CD14-positive monocyte (primary cell): ENCODE results near the gene DIDO1. TPM values are rescaled to one million over a fixed set of nuclear protein-coding genes. Genes with fewer than 3 reads are reported as not detected.

Experiments
- DNase-seq, 3 donors: peaks; one replicate each; pipeline ENCODE4 v3.0.0-alpha.2; 2011 to 2022
- H2AFZ ChIP-seq: 2 replicates; pipeline ENCODE4 v1.6.0; 2012; ENCODE audit warnings: mild to moderate bottlenecking, low read depth, low read length, inconsistent platforms; ENCODE audit not compliant: insufficient read depth, poor library complexity, severe bottlenecking
- H3K27ac ChIP-seq, 2 donors: 1 replicate in 1 of 2; 2 replicates in 1 of 2; pipeline ENCODE4 v1.5.1; 2012 to 2013; ENCODE audit warnings: low read length in 2 of 2, control low read depth in 1 of 2, inconsistent platforms in 1 of 2, low read depth in 1 of 2, mild to moderate bottlenecking in 1 of 2
- H3K27me3 ChIP-seq, 2 donors: one replicate each; pipeline versions ENCODE4 v1.6.0 to v1.6.1; 2011 to 2013; ENCODE audit warnings: low read length in 2 of 2; ENCODE audit not compliant: control insufficient read depth in 2 of 2, insufficient read depth in 2 of 2
- H3K36me3 ChIP-seq, 2 donors: replicated peaks in 1 of 2; 1 replicate in 1 of 2; 2 replicates in 1 of 2; pipeline versions ENCODE4 v1.5.1 to v1.6.1; 2012 to 2013; ENCODE audit warnings: low read length in 2 of 2, control low read depth in 1 of 2, inconsistent platforms in 1 of 2, mild to moderate bottlenecking in 1 of 2; ENCODE audit not compliant: insufficient read depth in 2 of 2, control insufficient read depth in 1 of 2
- H3K4me1 ChIP-seq, 2 donors: 1 replicate in 1 of 2; 2 replicates in 1 of 2; pipeline versions ENCODE4 v1.5.1 to v1.6.1; 2012 to 2013; ENCODE audit warnings: low read length in 2 of 2, control low read depth in 1 of 2, inconsistent platforms in 1 of 2, mild to moderate bottlenecking in 1 of 2, moderate library complexity in 1 of 2; ENCODE audit not compliant: insufficient read depth in 2 of 2, control insufficient read depth in 1 of 2
- H3K4me2 ChIP-seq: replicated peaks from 2 replicates; pipeline ENCODE3; 2012; ENCODE audit warnings: low read length, moderate library complexity, mild to moderate bottlenecking; ENCODE audit not compliant: poor library complexity, severe bottlenecking; ENCODE audit errors: extremely low read depth
- H3K4me3 ChIP-seq, 3 experiments: fragments of 200-600 bp in 1 of 3; sonication (generic) in 1 of 3; replicated peaks in 1 of 3; 1 replicate in 2 of 3; 2 replicates in 1 of 3; pipeline ENCODE4 v1.5.1; 2011 to 2013; ENCODE audit warnings: low read length in 3 of 3, mild to moderate bottlenecking in 3 of 3, control low read depth in 2 of 3, low read depth in 2 of 3, inconsistent platforms in 1 of 3, moderate library complexity in 1 of 3
- H3K79me2 ChIP-seq: 2 replicates; pipeline ENCODE4 v1.6.0; 2012; ENCODE audit warnings: mild to moderate bottlenecking, control low read depth, inconsistent platforms, low read length, moderate library complexity; ENCODE audit not compliant: insufficient read depth
- H3K9ac ChIP-seq: 2 replicates; pipeline ENCODE4 v1.6.0; 2017; ENCODE audit warnings: low read length, mild to moderate bottlenecking; ENCODE audit not compliant: insufficient read depth, poor library complexity, severe bottlenecking
- H3K9me3 ChIP-seq, 2 donors: replicated peaks in 1 of 2; 1 replicate in 1 of 2; 2 replicates in 1 of 2; pipeline versions ENCODE4 v1.5.1 to v1.6.1; 2012 to 2013; ENCODE audit warnings: low read length in 2 of 2, control low read depth in 1 of 2; ENCODE audit not compliant: control insufficient read depth in 1 of 2, insufficient read depth in 1 of 2
- H4K20me1 ChIP-seq: 2 replicates; pipeline ENCODE4 v1.6.0; 2012; ENCODE audit warnings: mild to moderate bottlenecking, low read length, control low read depth, moderate library complexity; ENCODE audit not compliant: insufficient read depth
- H3K27ac Mint-ChIP-seq, 7 donors: one replicate each; pipeline ENCODE4 v1.8.0; 2020; ENCODE audit warnings: mild to moderate bottlenecking in 7 of 7, mixed read lengths in 7 of 7, moderate library complexity in 6 of 7, inconsistent platforms in 2 of 7
- H3K27me3 Mint-ChIP-seq, 3 donors: one replicate each; pipeline ENCODE4 v1.8.0; 2021 to 2022; ENCODE audit warnings: low read depth in 3 of 3, mild to moderate bottlenecking in 3 of 3, mixed read lengths in 3 of 3, moderate library complexity in 3 of 3, inconsistent platforms in 1 of 3
- H3K36me3 Mint-ChIP-seq, 2 donors: one replicate each; pipeline ENCODE4 v1.8.0; 2020; ENCODE audit warnings: mixed read lengths in 2 of 2, inconsistent platforms in 1 of 2, mild to moderate bottlenecking in 1 of 2
- H3K4me1 Mint-ChIP-seq: one replicate; pipeline ENCODE4 v1.8.0; 2020; ENCODE audit warnings: mild to moderate bottlenecking, mixed read lengths
- H3K4me3 Mint-ChIP-seq, 2 donors: one replicate each; pipeline ENCODE4 v1.8.0; 2020; ENCODE audit warnings: mild to moderate bottlenecking in 2 of 2, mixed read lengths in 2 of 2, moderate library complexity in 1 of 2
- H3K9me3 Mint-ChIP-seq, 7 donors: one replicate each; pipeline ENCODE4 v1.8.0; 2020 to 2022; ENCODE audit warnings: mixed read lengths in 7 of 7, mild to moderate bottlenecking in 6 of 7, moderate library complexity in 6 of 7, inconsistent platforms in 2 of 7
- CTCF ChIP-seq: fragments of 200-600 bp; IDR thresholded peaks from one replicate; pipeline ENCODE4 v1.8.0; 2022; ENCODE audit warnings: antibody characterized with exemption, mild to moderate bottlenecking
- WGBS: methylation state at CpG from one replicate; pipeline ENCODE4 v1.1.5; 2013; ENCODE audit warnings: missing lambda C conversion rate; ENCODE audit not compliant: insufficient coverage; 5-methylcytosine and 5-hydroxymethylcytosine counted together
- intact Hi-C, 2 donors: fragments of 100-400 bp; cut with micrococcal nuclease; formaldehyde crosslinking; loops; one replicate each; pipeline versions ENCODE4 v1.15.0 to v1.15.1; 2023
- polyA plus RNA-seq, 3 donors: library from polyadenylated mRNA; depleted of rRNA in 1 of 3; unstranded in 2 of 3; stranded (reverse) in 1 of 3; fragments of 300-500 nt in 2 of 3; fragments of >200 nt in 1 of 3; fragmentation: Illumina TruSeq in 2 of 3; gene quantifications; 1 replicate in 2 of 3; 2 replicates in 1 of 3; pipeline ENCODE4 v1.2.3, GENCODE V29; 2012 to 2021

The DIDO1 gene
- polyA plus RNA-seq, 3 donors: 8.5 to 23.8 (median 12.9) TPM

GRCh38 chr20:62892348-62893304 lies 33.7 kb downstream of the DIDO1 start:
- intact Hi-C loops: no loop called here
- no peak for DNase-seq
- Histone ChIP-seq H3K4me3 (no peak overlapping the region), H3K27ac (no peak overlapping the region), H3K4me1 (peaks cover 0 to 4% of the 10 kb centered on the region in 2 donors), H3K9me3 (no peaks in the 10 kb centered on the region), H3K36me3 (peaks cover 95 to 100% of the 10 kb centered on the region in 2 donors), H3K79me2 (no peaks in the 10 kb centered on the region), H2AFZ (no peak overlapping the region), H3K27me3 (no peaks in the 10 kb centered on the region), H4K20me1 (peaks cover 27% of the 10 kb centered on the region), H3K4me2 (no peak overlapping the region), H3K9ac (no peak overlapping the region)
- H3K36me3 Mint-ChIP-seq: peaks cover 91 to 96% of the 10 kb centered on the region in 2 donors
- peak overlapping the region in 1 of 7 donors; percentile 31 for H3K27ac Mint-ChIP-seq
- no peaks in the 10 kb centered on the region for H3K9me3 Mint-ChIP-seq
- no peak overlapping the region for H3K4me3 Mint-ChIP-seq
- H3K27me3 Mint-ChIP-seq: peaks cover 0 to 4% (median 0%) of the 10 kb centered on the region in 3 donors
- WGBS: 98% methylated on average over 15 of the region's 25 CpGs
- peaks cover 1% of the 10 kb centered on the region for H3K4me1 Mint-ChIP-seq
- no peak for TF ChIP-seq CTCF

- Histone ChIP-seq H3K9ac (no peak overlapping the region), H3K79me2 (no peaks in the 10 kb centered on the region), H3K9me3 (no peaks in the 10 kb centered on the region), H4K20me1 (peaks cover 35% of the 10 kb centered on the region), H3K36me3 (peaks cover 99 to 100% of the 10 kb centered on the region in 2 donors), H3K4me1 (peaks cover 0 to 5% of the 10 kb centered on the region in 2 donors), H3K27ac (no peak overlapping the region), H3K4me3 (no peak overlapping the region), H3K4me2 (no peak overlapping the region), H2AFZ (no peak overlapping the region), H3K27me3 (no peaks in the 10 kb centered on the region)
- Mint-ChIP-seq H3K9me3 (no peaks in the 10 kb centered on the region), H3K4me1 (peaks cover 5% of the 10 kb centered on the region), H3K36me3 (peaks cover 97 to 99% of the 10 kb centered on the region in 2 donors), H3K4me3 (no peak overlapping the region), H3K27me3 (peaks cover 0 to 3% (median 0%) of the 10 kb centered on the region in 3 donors), H3K27ac (peak overlapping the region in 1 of 7 donors; percentile 3)
- DNase-seq: no peak
- intact Hi-C loops: no loop called here
- TF ChIP-seq CTCF: no peak
- WGBS: 87% methylated on average over 11 of the region's 15 CpGs
Observed at GRCh38 chr20:62891111-62891510, 35.2 kb downstream of the DIDO1 start.
